HepG2 (cell line): ENCODE measurements around the gene TPGS1. TPM values are rescaled to one million over a fixed set of nuclear protein-coding genes. Genes with fewer than 3 reads are reported as not detected.

Experiments
- KDM2A ChIP-seq: sonication (generic); formaldehyde crosslinking; IDR thresholded peaks from 2 replicates; pipeline ENCODE4 v1.4.0; 2020; ENCODE audit warnings: low read depth, missing genetic modification reagents, borderline replicate concordance
- KLF13 ChIP-seq: sonication (generic); formaldehyde crosslinking; IDR thresholded peaks from 2 replicates; pipeline ENCODE4 v1.4.0; 2020; ENCODE audit warnings: mild to moderate bottlenecking, missing genetic modification reagents
- NPAS2 ChIP-seq: sonication (generic); formaldehyde crosslinking; IDR thresholded peaks from 2 replicates; pipeline ENCODE4 v1.8.0; 2022; ENCODE audit warnings: mild to moderate bottlenecking, missing genetic modification reagents, borderline replicate concordance
- SNRNP70 ChIP-seq: fragments of 200-400 bp; formaldehyde crosslinking; IDR thresholded peaks from 2 replicates; pipeline ENCODE4 v1.6.1; 2017; ENCODE audit warnings: mild to moderate bottlenecking, low read depth, low read length, moderate library complexity
- THAP11 ChIP-seq: IDR thresholded peaks from 2 replicates; pipeline ENCODE4 v1.6.1; 2016; ENCODE audit warnings: missing biosample characterization, missing genetic modification reagents
- ZNF335 ChIP-seq: sonication (generic); formaldehyde crosslinking; IDR thresholded peaks from 2 replicates; pipeline ENCODE4 v1.4.0; 2020; ENCODE audit warnings: missing genetic modification reagents
- polyA plus RNA-seq, 8 experiments: library from polyadenylated mRNA; depleted of rRNA in 3 of 8; stranded (reverse) in 7 of 8; unstranded in 1 of 8; fragments of >200 nt; fragmentation: Illumina TruSeq in 4 of 8; extraction: Trizol in 4 of 8; gene quantifications; 2 replicates each; pipeline versions ENCODE4 v1.2.1 to v1.2.3, GENCODE V29; 2011 to 2016; ENCODE audit warnings: low read depth in 4 of 8, missing spikeins in 1 of 8, mixed read lengths in 1 of 8; ENCODE audit not compliant: insufficient read depth in 1 of 8
- total RNA-seq, 5 experiments: library from RNA; depleted of rRNA; stranded (reverse); fragments of >200 nt; fragmentation: Illumina TruSeq; extraction: Trizol; gene quantifications; 2 replicates each; pipeline ENCODE4 v1.2.3, GENCODE V29; 2016; ENCODE audit warnings: low read depth in 1 of 5
- TF ChIP-seq, protein P1 (sequence below): sonication (generic); formaldehyde crosslinking; IDR thresholded peaks from 2 replicates; pipeline ENCODE4 v1.4.0; 2020; ENCODE audit warnings: mild to moderate bottlenecking, missing genetic modification reagents
- TF ChIP-seq, protein P2 (sequence below), 2 experiments: sonication (generic) in 1 of 2; formaldehyde crosslinking in 1 of 2; IDR thresholded peaks; 2 replicates each; pipeline versions ENCODE4 v1.6.1 to v1.9.0; 2014 to 2022; ENCODE audit warnings: antibody characterized with exemption in 1 of 2, borderline replicate concordance in 1 of 2, inconsistent platforms in 1 of 2, low read depth in 1 of 2, missing genetic modification reagents in 1 of 2
- TF ChIP-seq, protein P3 (sequence below): sonication (generic); formaldehyde crosslinking; IDR thresholded peaks from 2 replicates; pipeline ENCODE4 v1.4.0; 2020; ENCODE audit warnings: low read depth, missing genetic modification reagents
- TF ChIP-seq, protein P4 (sequence below): sonication (generic); formaldehyde crosslinking; IDR thresholded peaks from 2 replicates; pipeline ENCODE4; 2020; ENCODE audit warnings: missing genetic modification reagents, mild to moderate bottlenecking, borderline replicate concordance

The TPGS1 gene
- total and polyA plus RNA-seq, 2 of the 13 experiments (the other 11 are each of a cell fraction or from before 2014, with no cell fraction given): 1.1 to 6.2 TPM

DNA sequence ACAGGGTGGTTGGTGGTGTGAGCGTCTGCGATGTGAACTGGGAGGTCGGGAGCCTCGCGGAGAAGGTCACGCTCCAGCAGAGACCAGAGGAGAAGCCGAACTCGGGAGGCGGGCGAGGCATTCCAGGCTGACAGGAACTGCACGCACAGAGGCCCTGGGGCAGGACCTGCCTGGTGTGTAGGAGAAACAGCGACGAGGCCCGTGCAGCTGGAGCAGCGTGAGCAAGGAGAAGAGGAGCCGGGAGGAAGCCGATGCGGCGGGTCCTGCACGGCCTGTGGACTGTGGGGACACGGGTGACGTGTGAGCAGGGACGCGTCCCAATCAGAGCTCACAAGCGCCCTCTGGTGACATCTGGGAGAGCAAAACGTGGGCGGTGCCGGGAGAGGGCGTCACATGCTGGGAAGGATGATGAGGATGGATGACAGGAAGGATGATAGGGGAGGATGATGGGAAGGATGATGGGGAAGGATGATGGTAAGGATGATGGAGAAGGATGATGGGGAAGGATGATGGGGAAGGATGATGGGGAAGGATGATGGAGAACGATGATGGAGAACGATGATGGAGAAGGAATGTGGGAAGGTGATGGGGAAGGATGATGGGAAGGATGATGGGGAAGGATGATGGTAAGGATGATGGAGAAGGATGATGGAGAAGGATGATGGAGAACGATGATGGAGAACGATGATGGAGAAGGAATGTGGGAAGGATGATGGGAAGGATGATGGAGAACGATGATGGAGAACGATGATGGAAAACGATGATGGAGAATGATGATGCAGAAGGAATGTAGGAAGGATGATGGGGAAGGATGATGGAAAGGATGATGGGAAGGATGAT lies 27.1 kb upstream of the TPGS1 start (continued):
- TF ChIP-seq, protein P1, sequence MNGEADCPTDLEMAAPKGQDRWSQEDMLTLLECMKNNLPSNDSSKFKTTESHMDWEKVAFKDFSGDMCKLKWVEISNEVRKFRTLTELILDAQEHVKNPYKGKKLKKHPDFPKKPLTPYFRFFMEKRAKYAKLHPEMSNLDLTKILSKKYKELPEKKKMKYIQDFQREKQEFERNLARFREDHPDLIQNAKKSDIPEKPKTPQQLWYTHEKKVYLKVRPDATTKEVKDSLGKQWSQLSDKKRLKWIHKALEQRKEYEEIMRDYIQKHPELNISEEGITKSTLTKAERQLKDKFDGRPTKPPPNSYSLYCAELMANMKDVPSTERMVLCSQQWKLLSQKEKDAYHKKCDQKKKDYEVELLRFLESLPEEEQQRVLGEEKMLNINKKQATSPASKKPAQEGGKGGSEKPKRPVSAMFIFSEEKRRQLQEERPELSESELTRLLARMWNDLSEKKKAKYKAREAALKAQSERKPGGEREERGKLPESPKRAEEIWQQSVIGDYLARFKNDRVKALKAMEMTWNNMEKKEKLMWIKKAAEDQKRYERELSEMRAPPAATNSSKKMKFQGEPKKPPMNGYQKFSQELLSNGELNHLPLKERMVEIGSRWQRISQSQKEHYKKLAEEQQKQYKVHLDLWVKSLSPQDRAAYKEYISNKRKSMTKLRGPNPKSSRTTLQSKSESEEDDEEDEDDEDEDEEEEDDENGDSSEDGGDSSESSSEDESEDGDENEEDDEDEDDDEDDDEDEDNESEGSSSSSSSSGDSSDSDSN (CRISPR knock-in tag): peak; percentile 39; the same call in 1 of the 2 replicates
- TF ChIP-seq NPAS2 (CRISPR knock-in tag): no peak
- TF ChIP-seq, protein P2, sequence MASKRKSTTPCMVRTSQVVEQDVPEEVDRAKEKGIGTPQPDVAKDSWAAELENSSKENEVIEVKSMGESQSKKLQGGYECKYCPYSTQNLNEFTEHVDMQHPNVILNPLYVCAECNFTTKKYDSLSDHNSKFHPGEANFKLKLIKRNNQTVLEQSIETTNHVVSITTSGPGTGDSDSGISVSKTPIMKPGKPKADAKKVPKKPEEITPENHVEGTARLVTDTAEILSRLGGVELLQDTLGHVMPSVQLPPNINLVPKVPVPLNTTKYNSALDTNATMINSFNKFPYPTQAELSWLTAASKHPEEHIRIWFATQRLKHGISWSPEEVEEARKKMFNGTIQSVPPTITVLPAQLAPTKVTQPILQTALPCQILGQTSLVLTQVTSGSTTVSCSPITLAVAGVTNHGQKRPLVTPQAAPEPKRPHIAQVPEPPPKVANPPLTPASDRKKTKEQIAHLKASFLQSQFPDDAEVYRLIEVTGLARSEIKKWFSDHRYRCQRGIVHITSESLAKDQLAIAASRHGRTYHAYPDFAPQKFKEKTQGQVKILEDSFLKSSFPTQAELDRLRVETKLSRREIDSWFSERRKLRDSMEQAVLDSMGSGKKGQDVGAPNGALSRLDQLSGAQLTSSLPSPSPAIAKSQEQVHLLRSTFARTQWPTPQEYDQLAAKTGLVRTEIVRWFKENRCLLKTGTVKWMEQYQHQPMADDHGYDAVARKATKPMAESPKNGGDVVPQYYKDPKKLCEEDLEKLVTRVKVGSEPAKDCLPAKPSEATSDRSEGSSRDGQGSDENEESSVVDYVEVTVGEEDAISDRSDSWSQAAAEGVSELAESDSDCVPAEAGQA (IDR thresholded peaks at IDR 0.05; ENCODE audit: low read depth): no peak
- TF ChIP-seq, protein P2 (CRISPR knock-in tag; IDR thresholded peaks at IDR 0.05; ENCODE audit: borderline replicate concordance): no peak
- TF ChIP-seq THAP11 (CRISPR knock-in tag): peak; percentile 43; the same call in 1 of the 2 replicates
- TF ChIP-seq SNRNP70: no peak
- TF ChIP-seq KLF13 (CRISPR knock-in tag): no peak
- TF ChIP-seq, protein P3, sequence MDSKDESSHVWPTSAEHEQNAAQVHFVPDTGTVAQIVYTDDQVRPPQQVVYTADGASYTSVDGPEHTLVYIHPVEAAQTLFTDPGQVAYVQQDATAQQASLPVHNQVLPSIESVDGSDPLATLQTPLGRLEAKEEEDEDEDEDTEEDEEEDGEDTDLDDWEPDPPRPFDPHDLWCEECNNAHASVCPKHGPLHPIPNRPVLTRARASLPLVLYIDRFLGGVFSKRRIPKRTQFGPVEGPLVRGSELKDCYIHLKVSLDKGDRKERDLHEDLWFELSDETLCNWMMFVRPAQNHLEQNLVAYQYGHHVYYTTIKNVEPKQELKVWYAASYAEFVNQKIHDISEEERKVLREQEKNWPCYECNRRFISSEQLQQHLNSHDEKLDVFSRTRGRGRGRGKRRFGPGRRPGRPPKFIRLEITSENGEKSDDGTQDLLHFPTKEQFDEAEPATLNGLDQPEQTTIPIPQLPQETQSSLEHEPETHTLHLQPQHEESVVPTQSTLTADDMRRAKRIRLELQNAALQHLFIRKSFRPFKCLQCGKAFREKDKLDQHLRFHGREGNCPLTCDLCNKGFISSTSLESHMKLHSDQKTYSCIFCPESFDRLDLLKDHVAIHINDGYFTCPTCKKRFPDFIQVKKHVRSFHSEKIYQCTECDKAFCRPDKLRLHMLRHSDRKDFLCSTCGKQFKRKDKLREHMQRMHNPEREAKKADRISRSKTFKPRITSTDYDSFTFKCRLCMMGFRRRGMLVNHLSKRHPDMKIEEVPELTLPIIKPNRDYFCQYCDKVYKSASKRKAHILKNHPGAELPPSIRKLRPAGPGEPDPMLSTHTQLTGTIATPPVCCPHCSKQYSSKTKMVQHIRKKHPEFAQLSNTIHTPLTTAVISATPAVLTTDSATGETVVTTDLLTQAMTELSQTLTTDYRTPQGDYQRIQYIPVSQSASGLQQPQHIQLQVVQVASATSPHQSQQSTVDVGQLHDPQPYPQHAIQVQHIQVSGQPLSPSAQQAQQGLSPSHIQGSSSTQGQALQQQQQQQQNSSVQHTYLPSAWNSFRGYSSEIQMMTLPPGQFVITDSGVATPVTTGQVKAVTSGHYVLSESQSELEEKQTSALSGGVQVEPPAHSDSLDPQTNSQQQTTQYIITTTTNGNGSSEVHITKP (CRISPR knock-in tag): no peak
- TF ChIP-seq, protein P4, sequence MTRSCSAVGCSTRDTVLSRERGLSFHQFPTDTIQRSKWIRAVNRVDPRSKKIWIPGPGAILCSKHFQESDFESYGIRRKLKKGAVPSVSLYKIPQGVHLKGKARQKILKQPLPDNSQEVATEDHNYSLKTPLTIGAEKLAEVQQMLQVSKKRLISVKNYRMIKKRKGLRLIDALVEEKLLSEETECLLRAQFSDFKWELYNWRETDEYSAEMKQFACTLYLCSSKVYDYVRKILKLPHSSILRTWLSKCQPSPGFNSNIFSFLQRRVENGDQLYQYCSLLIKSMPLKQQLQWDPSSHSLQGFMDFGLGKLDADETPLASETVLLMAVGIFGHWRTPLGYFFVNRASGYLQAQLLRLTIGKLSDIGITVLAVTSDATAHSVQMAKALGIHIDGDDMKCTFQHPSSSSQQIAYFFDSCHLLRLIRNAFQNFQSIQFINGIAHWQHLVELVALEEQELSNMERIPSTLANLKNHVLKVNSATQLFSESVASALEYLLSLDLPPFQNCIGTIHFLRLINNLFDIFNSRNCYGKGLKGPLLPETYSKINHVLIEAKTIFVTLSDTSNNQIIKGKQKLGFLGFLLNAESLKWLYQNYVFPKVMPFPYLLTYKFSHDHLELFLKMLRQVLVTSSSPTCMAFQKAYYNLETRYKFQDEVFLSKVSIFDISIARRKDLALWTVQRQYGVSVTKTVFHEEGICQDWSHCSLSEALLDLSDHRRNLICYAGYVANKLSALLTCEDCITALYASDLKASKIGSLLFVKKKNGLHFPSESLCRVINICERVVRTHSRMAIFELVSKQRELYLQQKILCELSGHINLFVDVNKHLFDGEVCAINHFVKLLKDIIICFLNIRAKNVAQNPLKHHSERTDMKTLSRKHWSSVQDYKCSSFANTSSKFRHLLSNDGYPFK (CRISPR knock-in tag): peak; percentile 40; the same call in 1 of the 2 replicates
- no peak for TF ChIP-seq ZNF335
- TF ChIP-seq KDM2A (CRISPR knock-in tag): peak; percentile 76; the same call in 1 of the 2 replicates
